Middle frontal gyrus (tissue), 1 donor: ENCODE measurements around the gene MYOM1.

Experiments
- DNase-seq: peaks from one replicate; pipeline ENCODE4 v3.0.0-alpha.2; 2015; ENCODE audit warnings: low spot score; ENCODE audit errors: extremely low spot score

MYOM1 gene

GRCh38 chr18:3219631-3220335, at the start of gene MYOM1:
TSS of gene MYOM1 (minus strand) at chr18:3219968. CDS start at chr18:3215223, 4,745 bp downstream.
- DNase-seq = no peak

- no peak for DNase-seq
These were observed 49.6 kb upstream of the MYOM1 start for GRCh38 chr18:3269241-3269913.

- DNase-seq = no peak
These were observed 48.5 kb upstream of the MYOM1 start for GRCh38 chr18:3268306-3268705.

DNA sequence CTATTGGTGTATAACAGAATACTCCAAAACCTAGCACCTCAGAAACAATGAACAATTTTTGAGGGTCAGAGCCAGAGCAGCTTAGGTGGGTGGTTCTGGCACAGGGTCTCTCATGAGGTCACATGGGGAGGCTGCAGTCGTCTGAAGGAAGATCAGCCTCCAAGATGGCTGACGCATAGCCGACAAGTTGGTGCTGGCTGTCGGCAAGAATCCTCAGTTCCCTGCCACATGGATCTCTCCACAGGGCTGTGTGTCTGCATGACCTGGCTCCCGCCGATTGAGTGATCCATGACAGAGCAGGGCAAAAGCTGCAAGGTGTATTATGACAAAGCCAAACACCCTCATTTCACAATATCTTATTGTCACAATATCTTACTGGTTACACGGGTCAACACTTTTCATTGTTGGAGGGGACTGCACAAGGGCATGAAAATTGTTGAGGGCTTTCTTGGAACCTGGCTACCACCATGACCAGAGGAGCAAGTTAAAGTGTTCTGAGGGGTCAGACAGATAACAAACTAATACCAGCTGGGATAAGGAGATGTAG, 46.4 kb upstream of the MYOM1 start:
- no peak for DNase-seq

- no peak for DNase-seq
These were observed 45.8 kb upstream of the MYOM1 start for GRCh38 chr18:3265564-3266033.

- no peak for DNase-seq
These were observed 44.6 kb upstream of the MYOM1 start for GRCh38 chr18:3264362-3264761.

GRCh38 chr18:3263132-3263700, 43.4 kb upstream of the MYOM1 start:
- DNase-seq = no peak

DNA sequence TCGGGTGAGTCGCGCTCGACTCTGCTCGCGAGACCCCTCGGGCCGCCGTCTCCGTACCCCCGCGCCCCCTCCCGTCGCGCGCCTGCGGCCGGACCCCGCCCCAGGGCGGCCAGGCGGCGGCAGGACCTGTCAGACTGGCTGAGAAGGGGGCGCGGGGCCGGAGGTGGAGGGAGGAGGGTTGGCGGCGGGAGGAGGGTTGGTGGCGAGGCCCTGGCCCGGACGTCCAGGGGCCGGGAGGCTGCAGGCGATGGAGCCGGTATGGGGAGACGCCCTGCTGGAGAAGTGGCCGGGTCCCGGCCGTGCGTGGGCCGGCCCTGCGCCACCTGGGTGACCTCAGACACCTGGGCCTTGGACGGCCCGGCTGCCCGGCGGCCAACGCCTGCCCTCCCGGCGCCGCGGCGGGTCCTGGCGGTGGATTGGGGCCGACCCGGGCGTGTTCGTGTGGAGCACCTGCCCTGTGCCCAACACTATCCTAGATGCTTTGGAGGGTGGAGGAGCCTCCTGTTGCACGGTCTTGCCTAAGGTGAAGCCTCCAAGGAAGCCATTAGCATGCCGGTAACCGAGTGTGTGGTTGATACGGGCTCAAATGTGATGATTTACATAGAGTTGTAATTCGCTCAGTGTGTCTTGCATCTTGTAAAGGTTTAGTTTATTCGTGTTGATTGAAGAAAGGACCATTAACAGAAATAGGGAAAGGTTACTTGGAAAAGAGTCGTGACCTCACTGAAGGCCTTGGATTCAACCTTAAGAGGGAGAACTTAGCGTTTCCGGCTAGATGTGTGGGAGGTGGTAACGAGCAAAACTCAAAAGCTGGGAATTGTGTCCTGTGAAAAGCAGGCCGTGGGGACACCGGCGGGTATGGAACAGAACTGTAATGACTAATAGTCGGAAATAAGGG, 42.7 kb upstream of the MYOM1 start:
- no peak for DNase-seq

GRCh38 chr18:3261373-3262233, 41.8 kb upstream of the MYOM1 start, which contains the start of gene MYL12B:
TSS of gene MYL12B (plus strand) at chr18:3262133. CDS start at chr18:3272899, 10,766 bp downstream.
- DNase-seq = peak; percentile 58

GRCh38 chr18:3260995-3261372, 41.2 kb upstream of the MYOM1 start:
- DNase-seq = no peak

DNA sequence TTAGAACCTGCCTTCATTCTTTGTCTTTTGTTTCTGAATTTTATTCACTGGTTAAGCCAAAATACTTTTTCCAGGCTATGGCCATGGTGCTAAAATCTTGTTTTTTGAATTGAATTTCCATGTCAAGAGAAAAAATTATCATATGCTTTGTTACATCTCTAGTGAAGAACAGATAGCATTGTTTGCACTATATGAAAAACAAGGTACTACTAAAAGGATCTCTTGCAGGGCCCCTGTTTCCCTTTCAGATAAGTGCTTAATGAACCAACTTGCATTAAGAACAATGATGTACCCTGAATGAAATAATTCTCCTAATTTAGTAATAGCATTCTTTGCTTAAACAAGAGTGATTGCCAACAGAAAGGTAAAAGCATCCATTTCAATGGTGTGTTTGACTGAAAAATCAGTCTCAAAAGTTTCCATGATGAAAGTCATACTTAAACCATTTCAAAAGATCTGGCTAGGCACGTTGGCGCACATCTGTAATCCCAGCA, 37.9 kb upstream of the MYOM1 start:
- DNase-seq = no peak

DNA sequence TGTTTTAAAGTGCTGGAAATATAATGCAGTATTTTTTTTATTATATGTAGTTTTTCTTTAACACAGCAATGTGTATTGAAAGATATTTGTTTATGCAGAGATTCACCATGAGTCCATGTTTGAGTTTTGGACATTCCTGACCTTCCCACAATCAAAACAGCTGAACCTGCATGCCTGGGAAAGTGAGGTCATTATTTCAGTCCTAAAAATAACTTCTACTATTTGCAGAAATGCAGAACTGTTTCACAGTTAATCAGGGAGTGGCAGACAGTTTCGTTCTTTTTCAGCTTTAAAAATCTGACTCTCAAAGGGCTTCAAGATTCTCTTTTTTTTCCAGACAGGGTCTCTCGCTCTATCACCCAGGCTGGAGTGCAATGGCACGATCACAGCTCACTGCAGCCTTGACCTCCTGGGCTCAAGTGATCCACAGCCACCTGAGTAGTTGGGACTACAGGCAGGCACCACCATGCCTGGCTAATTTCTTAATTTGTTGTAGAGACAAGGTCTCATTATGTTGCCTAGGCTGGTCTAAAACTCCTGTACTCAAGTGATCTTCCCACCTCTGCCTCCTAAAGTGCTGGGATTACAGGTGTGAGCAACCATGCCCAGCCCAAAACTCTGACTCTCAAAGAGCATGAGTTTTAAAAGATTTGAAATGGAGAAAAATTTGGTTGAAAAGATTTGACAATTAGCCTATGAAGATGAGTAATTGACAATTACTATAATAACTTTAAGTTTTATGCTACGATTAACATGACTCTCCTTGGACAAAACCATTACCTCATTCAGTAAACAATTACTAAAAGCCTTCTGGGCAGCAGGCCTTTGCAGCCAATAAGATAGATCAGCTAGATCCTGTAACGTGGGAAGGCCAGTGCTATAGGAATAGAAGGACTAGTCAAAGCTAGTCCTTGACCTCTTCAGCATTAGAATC, 37.2 kb upstream of the MYOM1 start:
- no peak for DNase-seq

- DNase-seq = no peak
These were observed 35.9 kb upstream of the MYOM1 start for GRCh38 chr18:3255611-3256165.

GRCh38 chr18:3254725-3255124, 35.0 kb upstream of the MYOM1 start:
- DNase-seq = no peak

GRCh38 chr18:3252843-3253242, 33.1 kb upstream of the MYOM1 start:
- DNase-seq = no peak

GRCh38 chr18:3251963-3252277, 32.2 kb upstream of the MYOM1 start:
- DNase-seq = no peak

DNA sequence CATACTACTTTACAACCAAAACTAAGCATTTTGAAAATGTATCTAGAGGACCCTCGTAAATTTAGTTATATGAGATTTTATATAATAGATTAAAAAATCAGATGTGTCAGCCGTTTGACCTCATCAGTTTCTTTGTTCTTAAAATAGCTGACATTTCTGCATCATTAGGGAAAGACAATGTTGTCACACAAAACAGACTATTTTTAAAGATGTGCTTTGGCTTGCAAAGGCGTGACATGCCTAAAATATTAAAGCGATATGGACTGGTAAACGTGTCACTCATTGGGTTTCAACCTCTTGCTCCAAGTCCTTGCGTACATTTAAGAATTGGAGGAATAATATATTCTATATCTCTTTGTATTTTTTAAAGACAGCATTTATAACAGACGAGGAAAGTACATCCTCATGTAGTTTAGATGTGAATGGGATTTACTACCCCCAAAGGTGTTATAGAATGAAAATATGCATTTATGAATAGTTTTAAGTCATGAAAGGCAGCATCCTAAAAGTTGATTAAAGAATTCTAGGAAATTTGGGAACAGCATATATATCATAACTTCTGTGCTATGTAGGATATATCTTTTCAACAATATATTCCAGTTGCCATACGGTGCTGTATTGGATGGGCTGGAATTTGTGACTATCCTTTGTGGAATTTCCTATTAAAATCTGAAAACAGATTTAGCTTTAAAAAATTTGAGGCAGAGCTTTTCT, 31.6 kb upstream of the MYOM1 start:
- DNase-seq = no peak
